Measurements from ENCODE around the gene BCAS4. TPM values are rescaled to one million over a fixed set of nuclear protein-coding genes. Genes with fewer than 3 reads are reported as not detected.

Gene BCAS4
- total RNA-seq, 1 experiment from 2014 or later, result 20.7 TPM

GRCh38 chr20:50844430-50845100 is 49.7 kb downstream of the BCAS4 start:
- DNase-seq (ENCODE audit: low spot score), result no peak
- in situ Hi-C loops (cut with HindIII; ENCODE audit: low sequenced_read_pairs), result no loop called here

- no peak for DNase-seq (ENCODE audit: low spot score)
Measured at GRCh38 chr20:50845566-50846215, 50.8 kb downstream of the BCAS4 start.

GRCh38 chr20:50848341-50848808 is 53.5 kb downstream of the BCAS4 start:
- DNase-seq (ENCODE audit: low spot score), result peak; percentile 72
- in situ Hi-C loops (cut with HindIII; ENCODE audit: low sequenced_read_pairs), result no loop called here

More at GRCh38 chr20:50845566-50846215, 50.8 kb downstream of the BCAS4 start:
- in situ Hi-C loops (cut with HindIII; ENCODE audit: low sequenced_read_pairs), result no loop called here

- in situ Hi-C loops (cut with HindIII; ENCODE audit: low sequenced_read_pairs), result no loop called here
- peak; percentile 58 for DNase-seq (ENCODE audit: low spot score)
Measured at GRCh38 chr20:50848846-50849673, 54.2 kb downstream of the BCAS4 start.

- no peak for DNase-seq (ENCODE audit: low spot score)
- in situ Hi-C loops (cut with HindIII; ENCODE audit: low sequenced_read_pairs), result no loop called here
Measured at GRCh38 chr20:50850721-50851286, 55.9 kb downstream of the BCAS4 start.

GRCh38 chr20:50852085-50852484 is 57.2 kb downstream of the BCAS4 start:
- in situ Hi-C loops (cut with HindIII; ENCODE audit: low sequenced_read_pairs), result no loop called here
- DNase-seq (ENCODE audit: low spot score), result no peak

- in situ Hi-C loops (cut with HindIII; ENCODE audit: low sequenced_read_pairs), result no loop called here
Measured at GRCh38 chr20:50854506-50855249, 59.8 kb downstream of the BCAS4 start.

GRCh38 chr20:50855498-50856474 is 60.9 kb downstream of the BCAS4 start:
- in situ Hi-C loops (cut with HindIII; ENCODE audit: low sequenced_read_pairs), result no loop called here
- DNase-seq (ENCODE audit: low spot score), result no peak

More at GRCh38 chr20:50854506-50855249, 59.8 kb downstream of the BCAS4 start:
- no peak for DNase-seq (ENCODE audit: low spot score)

GRCh38 chr20:50856475-50857041 is 61.7 kb downstream of the BCAS4 start:
- DNase-seq (ENCODE audit: low spot score), result no peak
- in situ Hi-C loops (cut with HindIII; ENCODE audit: low sequenced_read_pairs), result no loop called here

GRCh38 chr20:50857348-50857747 is 62.5 kb downstream of the BCAS4 start:
- in situ Hi-C loops (cut with HindIII; ENCODE audit: low sequenced_read_pairs), result no loop called here
- DNase-seq (ENCODE audit: low spot score), result no peak

- no peak for DNase-seq (ENCODE audit: low spot score)
- in situ Hi-C loops (cut with HindIII; ENCODE audit: low sequenced_read_pairs), result no loop called here
Measured at GRCh38 chr20:50858525-50858924, 63.7 kb downstream of the BCAS4 start.

- in situ Hi-C loops (cut with HindIII; ENCODE audit: low sequenced_read_pairs), result no loop called here
- no peak for DNase-seq (ENCODE audit: low spot score)
Measured at GRCh38 chr20:50859161-50859560, 64.3 kb downstream of the BCAS4 start.

GRCh38 chr20:50861012-50861411 is 66.2 kb downstream of the BCAS4 start:
- in situ Hi-C loops (cut with HindIII; ENCODE audit: low sequenced_read_pairs), result no loop called here
- no peak for DNase-seq (ENCODE audit: low spot score)

GRCh38 chr20:50862546-50862945 is 67.7 kb downstream of the BCAS4 start:
- no peak for DNase-seq (ENCODE audit: low spot score)
- in situ Hi-C loops (cut with HindIII; ENCODE audit: low sequenced_read_pairs), result no loop called here

GRCh38 chr20:50865114-50865513 is 70.3 kb downstream of the BCAS4 start:
- in situ Hi-C loops (cut with HindIII; ENCODE audit: low sequenced_read_pairs), result no loop called here
- DNase-seq (ENCODE audit: low spot score), result no peak

GRCh38 chr20:50865591-50865990 is 70.7 kb downstream of the BCAS4 start:
- no peak for DNase-seq (ENCODE audit: low spot score)
- in situ Hi-C loops (cut with HindIII; ENCODE audit: low sequenced_read_pairs), result no loop called here

GRCh38 chr20:50866036-50866685 is 71.3 kb downstream of the BCAS4 start:
- no peak for DNase-seq (ENCODE audit: low spot score)

More at GRCh38 chr20:50866036-50866685, 71.3 kb downstream of the BCAS4 start:
- in situ Hi-C loops (cut with HindIII; ENCODE audit: low sequenced_read_pairs), result no loop called here
